Activated CD4-positive, alpha-beta T cell treated with anti-CD3 and anti-CD28 coated beads for 1 hour (primary cell): ENCODE data around the gene ACTRT2.

ENCODE experiments used
- DNase-seq: peaks from one replicate; pipeline ENCODE4 v3.0.0-alpha.2; 2020

The ACTRT2 gene

GRCh38 chr1:3056641-3057040 is 35.4 kb downstream of the ACTRT2 start:
- DNase-seq: no peak

- no peak for DNase-seq
Measured at GRCh38 chr1:3058263-3059030, 37.2 kb downstream of the ACTRT2 start.

- no peak for DNase-seq
Measured at GRCh38 chr1:3060127-3060526, 38.9 kb downstream of the ACTRT2 start.

- DNase-seq: no peak
Measured at GRCh38 chr1:3060601-3061551, 39.6 kb downstream of the ACTRT2 start.

- DNase-seq: no peak
Measured at GRCh38 chr1:3061566-3061965, 40.3 kb downstream of the ACTRT2 start.

- DNase-seq: no peak
Measured at GRCh38 chr1:3061981-3062615, 40.8 kb downstream of the ACTRT2 start.

GRCh38 chr1:3062616-3063378 is 41.5 kb downstream of the ACTRT2 start:
- no peak for DNase-seq

GRCh38 chr1:3063379-3064295 is 42.4 kb downstream of the ACTRT2 start:
- no peak for DNase-seq

GRCh38 chr1:3064296-3064850 is 43.1 kb downstream of the ACTRT2 start:
- DNase-seq: no peak

GRCh38 chr1:3064901-3065300 is 43.6 kb downstream of the ACTRT2 start:
- no peak for DNase-seq

GRCh38 chr1:3065396-3065795 is 44.1 kb downstream of the ACTRT2 start:
- DNase-seq: no peak

- no peak for DNase-seq
Measured at GRCh38 chr1:3065797-3066196, 44.5 kb downstream of the ACTRT2 start.

- no peak for DNase-seq
Measured at GRCh38 chr1:3066250-3066711, 45.0 kb downstream of the ACTRT2 start.

GRCh38 chr1:3066826-3067225 is 45.6 kb downstream of the ACTRT2 start:
- no peak for DNase-seq

GRCh38 chr1:3067301-3067670 is 46.0 kb downstream of the ACTRT2 start:
- no peak for DNase-seq

GRCh38 chr1:3067671-3068563 is 46.6 kb downstream of the ACTRT2 start:
- no peak for DNase-seq

GRCh38 chr1:3068564-3069431 is 47.5 kb downstream of the ACTRT2 start, which contains the start of gene PRDM16:
PRDM16 (plus strand) TSS chr1:3069203; CDS start chr1:3069260, 57 bp downstream.
- no peak for DNase-seq

GRCh38 chr1:3069491-3070308 is 48.4 kb downstream of the ACTRT2 start:
- DNase-seq: no peak
